ENCODE data around the gene LCP1.

Gene LCP1

DNA sequence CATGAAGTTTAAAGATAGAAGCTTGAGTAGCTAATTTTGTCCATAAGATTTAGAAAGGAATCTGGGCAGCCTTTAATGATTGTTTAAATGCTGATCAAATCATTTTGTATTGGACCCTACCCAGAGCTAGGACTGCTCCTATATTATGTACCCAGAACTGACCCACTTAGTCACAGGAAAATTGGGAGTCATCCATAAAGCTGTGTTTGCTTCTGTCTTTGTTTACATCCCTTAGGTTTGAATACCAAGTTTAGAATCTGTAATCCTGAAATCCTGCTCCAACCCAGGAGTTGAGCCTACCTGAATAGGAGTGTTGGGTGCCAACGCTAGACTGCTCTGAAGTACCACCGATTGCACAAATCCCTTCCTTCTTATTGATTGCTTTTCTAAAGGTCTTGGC is 23.8 kb downstream of the LCP1 start:
- DNase-seq: no peak

DNA sequence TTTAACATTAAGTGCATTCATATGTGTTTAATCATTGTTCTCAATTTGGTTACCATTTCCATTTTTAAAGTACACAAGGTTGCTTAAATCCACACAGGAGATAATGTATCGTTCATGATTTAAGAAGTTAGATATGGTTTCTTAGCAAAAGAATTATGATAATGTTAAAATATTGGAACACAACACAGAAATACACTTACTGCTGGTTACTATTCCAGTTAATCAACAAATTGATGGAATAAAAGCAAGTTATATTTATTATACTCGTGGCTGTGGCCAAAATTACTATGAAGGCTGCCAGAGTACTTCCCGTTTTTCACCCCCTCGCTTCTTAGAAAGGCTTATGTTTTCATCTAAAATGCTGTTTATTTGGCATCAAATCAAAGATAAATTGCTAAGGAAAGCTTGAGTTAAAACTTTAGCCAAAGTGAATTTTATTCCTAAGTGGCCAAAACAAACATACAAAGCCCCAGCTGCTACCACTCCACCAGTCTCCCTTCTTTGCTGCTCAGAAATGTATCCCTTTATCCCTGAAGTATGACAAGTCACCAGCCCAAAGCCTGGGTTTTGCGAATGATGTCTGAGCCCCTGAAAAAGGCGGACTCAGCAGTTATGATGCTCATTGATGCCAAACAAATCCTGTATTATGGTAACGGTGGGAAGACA is 27.7 kb downstream of the LCP1 start:
- DNase-seq: no peak

DNA sequence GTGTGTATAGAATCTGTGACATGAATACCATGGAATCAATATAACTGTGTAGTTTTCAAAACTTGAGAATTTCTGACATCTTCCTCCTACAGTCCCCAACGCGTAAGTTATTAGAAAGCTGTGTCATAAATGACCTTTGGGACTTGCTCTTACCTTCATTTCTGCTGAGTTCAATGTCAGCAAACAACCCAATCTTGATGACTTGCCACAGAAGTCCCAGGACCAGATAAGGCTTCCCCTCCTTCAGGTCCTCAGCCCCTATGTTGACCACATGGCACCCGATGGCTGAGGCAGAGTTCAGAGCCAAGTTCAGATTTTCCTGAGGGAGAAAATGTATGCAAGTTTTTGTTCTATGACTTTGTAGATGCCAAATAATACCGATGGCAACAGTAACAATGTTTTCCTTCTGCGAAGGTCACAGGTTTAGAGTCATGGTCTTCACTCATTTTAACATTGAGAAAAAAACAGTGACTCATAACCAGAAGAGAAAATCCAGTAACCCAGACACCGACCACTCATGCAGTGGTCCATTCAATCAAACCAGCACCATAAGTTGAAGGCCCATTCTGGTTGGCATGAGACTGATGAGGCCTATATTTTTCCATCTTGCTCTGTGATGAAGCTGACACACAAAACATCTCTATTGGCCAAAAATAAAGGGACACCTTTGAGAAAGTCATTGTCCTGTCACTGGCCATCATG is 29.2 kb downstream of the LCP1 start:
- no peak for DNase-seq

GRCh38 chr13:46150134-46150693 is 31.8 kb downstream of the LCP1 start:
- no peak for DNase-seq

DNA sequence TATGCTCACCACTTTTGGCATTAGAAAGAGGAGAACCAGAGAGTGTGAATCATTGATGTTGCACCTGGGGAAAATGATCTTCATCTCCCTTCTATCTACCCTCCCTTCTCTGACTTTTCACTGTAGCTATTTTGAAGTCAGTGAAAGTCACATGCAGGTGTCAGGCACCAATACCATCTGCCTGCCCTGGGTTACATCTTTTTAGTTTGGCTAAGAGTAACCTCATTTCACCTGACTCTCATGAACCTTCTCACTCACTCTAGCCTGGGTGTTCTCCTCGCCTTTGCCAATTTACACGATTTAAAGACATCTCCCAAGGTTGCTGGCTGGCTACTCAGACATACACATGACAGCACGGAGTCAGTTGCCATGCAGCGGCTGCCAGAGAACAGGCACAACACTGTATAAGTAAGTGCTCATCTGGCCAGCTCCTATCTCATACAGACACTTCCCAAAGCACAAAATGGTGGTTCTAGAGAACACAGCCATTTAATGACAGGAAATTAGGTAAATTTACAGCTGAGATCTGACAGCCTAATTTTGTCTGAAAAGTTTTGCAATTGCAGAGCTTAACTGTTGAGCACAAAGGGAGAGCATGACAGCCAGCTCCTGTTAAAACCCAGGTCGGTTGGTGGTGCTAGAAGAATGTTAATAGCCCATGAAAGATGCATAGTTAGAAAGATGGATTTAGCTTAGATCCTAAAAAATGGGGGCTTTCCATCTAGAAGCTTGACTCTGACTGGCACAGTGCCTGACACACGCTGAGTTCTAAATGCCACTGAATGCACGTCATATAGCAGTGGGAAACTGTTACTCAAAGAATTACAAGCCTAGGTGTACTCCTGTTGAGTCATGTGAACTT is 32.5 kb downstream of the LCP1 start:
- no peak for DNase-seq

DNA sequence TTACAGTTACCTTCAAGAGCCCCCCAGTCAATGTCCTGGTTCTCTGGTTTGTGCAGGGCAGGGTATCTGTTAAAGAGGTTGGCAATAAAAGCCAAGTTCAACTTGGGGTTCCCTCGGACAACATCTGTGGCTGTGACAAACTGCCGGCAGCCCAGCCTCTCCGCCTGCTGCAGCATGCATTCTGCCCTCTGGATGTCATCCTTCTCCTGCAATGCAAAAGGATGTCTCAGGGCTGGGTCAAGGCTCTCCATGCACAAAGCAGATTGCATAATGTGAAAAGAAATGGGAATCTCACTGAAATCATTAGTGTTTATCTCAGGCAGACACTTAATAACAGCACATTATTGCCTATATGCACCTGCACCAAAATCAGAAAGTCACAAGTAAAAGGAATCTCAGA is 35.1 kb downstream of the LCP1 start:
- DNase-seq: no peak

GRCh38 chr13:46145950-46146349 is 36.0 kb downstream of the LCP1 start:
- DNase-seq: no peak

DNA sequence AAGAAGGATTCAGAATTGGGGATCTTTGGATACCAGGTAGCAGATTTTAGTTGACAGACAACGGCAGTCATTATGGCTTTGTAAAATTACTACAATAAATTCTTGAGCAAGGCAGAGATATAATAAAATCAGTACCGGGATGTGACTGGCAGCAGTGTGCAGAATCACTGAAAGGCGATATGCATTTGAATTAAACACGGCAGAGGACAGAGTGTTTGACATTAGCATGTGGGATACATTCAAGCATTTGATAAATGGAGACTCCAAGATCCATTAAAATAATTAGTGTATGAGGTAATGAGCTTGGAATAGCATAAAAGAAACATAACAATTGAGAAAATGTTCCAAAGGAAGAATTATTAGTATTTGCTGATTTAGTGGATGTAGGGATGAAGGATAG is 36.8 kb downstream of the LCP1 start:
- no peak for DNase-seq

- no peak for DNase-seq
These were observed 38.7 kb downstream of the LCP1 start for GRCh38 chr13:46143184-46143701.

GRCh38 chr13:46142776-46143175 is 39.2 kb downstream of the LCP1 start:
- no peak for DNase-seq

GRCh38 chr13:46140044-46140443 is 41.9 kb downstream of the LCP1 start:
- DNase-seq: no peak

- no peak for DNase-seq
These were observed 44.2 kb downstream of the LCP1 start for GRCh38 chr13:46137627-46138317.

- DNase-seq: no peak
These were observed 45.3 kb downstream of the LCP1 start for GRCh38 chr13:46136688-46137087.

GRCh38 chr13:46134961-46135522 is 46.9 kb downstream of the LCP1 start:
- no peak for DNase-seq

GRCh38 chr13:46134494-46134893 is 47.5 kb downstream of the LCP1 start:
- DNase-seq: no peak

DNA sequence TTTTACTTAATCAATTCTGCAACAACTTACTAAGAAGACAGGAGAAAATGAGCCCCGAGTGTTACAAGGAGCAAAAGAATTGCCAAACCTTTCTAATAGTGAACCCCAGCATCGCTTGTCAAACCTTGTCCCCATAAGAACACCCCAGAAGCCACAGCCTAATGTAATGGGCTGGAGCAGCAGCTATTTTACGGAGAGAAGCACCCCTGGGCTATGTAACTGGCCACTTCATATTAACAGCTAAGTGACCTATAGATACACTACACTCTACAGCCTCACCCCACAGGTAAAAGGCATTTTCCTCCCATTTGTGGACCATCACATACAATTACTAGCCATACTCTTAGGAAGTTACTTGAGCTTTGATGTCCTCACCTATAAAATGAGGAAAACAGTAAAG is 49.9 kb downstream of the LCP1 start:
- no peak for DNase-seq

DNA sequence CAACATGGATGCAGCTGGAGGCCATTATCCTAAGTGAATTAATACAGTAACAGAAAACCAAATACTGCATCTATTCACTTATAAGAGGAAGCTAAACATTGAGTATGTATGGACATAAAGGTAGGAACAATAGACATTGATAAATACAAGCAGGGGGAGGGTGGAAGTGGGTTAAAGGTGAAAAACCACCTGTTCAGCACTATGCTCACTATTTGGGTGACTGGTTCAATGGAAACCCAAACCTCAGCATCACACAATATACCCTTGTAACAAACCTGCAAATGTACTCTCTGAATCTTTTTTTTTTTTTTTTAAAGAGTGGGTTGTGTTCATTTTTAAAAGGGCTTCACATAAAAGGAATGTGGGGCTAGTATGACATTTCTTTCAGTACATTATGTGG is 50.3 kb downstream of the LCP1 start:
- no peak for DNase-seq

DNA sequence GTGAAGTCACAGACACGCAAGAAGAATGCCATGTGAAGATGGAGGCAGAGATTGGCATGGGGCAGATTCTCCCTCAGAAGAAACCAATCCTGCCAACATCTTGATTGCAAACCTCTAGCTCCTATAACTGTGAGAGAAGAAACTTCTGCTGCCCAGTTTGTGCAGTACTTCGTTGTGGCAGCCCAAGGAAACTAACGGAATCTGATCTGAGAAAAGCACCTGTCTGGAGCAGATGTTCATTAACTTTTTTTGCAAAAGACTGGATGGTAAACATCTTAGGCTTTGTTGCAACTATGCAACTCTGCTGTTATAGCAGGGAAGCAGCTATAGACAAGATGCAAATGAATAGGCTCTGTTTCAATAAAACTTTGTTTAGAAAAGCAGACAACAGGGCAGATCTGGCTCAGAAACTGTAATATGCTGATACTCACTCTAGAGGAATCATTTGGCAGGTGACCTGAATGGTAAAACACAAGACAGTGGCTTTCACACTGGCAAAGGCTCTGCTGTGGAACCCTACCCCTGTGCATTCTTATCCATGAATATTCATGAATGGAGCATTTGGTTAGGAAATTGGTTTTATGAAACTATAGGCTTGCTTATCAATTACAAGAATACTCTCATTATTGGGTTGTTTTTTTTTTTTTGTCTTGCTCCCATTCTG is 51.9 kb downstream of the LCP1 start:
- no peak for DNase-seq

DNA sequence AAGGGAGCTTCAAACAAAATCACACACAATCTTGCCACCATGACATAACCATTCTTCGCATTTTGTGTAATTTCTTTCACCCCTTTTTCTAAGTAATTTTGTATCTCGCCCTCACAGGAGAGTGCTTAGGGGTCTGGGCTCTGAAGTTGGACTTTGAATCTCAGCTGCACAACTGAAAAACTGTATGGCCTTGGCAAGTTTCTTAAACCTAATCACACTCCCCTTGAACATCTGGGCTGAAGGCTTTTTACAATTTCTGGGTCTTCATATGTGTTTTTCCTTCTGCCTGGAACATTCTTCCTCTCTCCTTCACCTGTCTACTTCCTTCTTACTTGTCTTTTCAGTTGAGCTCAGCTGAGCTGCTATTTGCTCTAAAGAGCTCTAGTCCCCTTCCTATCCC is 52.9 kb downstream of the LCP1 start:
- DNase-seq: no peak

DNA sequence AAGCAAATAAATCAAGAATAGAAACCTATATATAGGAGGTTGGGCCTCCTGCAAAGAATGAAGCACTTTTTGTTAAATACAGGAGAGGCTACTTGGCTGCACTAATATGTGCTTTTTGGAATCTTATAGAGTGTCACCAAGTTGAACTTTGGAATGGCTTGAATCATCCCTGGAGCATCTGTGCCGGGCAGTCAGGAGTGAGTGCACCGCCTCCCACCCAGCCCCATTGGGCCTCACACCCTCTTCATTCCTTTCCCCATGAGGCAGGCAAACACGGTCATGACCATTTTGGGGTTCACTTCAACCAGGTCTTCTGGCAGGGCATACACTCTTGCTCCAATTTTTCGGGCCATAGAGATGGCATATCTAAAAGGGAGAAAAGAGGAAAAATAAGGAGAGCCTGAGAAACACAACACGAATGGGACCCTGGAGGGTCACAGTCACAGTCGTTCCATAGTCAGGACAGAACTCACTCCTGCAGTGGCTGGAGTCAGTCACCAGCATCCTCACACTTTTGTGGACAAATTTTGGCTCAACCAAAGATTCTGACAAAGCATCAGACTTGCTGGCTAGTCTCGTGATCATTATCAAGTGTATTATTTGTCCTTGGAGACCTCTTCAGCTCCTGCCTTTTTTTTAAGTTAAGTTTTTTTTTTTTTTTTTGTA is 54.5 kb downstream of the LCP1 start:
- no peak for DNase-seq
